A673 (cell line): Measurements from ENCODE around the gene NCOA6. TPM values are rescaled to one million over a fixed set of nuclear protein-coding genes. Genes with fewer than 3 reads are reported as not detected.

Experiments used
- BruUV-seq: library from RNA; stranded (reverse); fragments of 400-500 nt; replicated peaks from 2 replicates; lab custom pipeline; 2021; lab: Mats Ljungman, UMichigan
- CTCF ChIA-PET: fragments of 300-600 bp; sonication (Branson Sonifier 250); formaldehyde crosslinking; loops from one replicate; lab custom pipeline; 2022; ENCODE audit warnings: antibody characterized with exemption; lab: Charles Lee
- POLR2A ChIA-PET: fragments of 300-600 bp; sonication (Branson Sonifier 250); formaldehyde crosslinking; loops from one replicate; lab custom pipeline; 2022; ENCODE audit warnings: antibody characterized with exemption; ENCODE audit not compliant: low non-redundant PET; lab: Charles Lee
- DNase-seq: peaks from one replicate; pipeline ENCODE4 v3.0.0-alpha.2; 2015; ENCODE audit warnings: low spot score
- H3K27ac ChIP-seq: fragments of 200-600 bp; sonication (generic); 2 replicates; pipeline ENCODE4 v1.5.1; 2016; ENCODE audit warnings: mixed run types, low read depth, mild to moderate bottlenecking, mixed read lengths, antibody characterized with exemption, low read length; ENCODE audit not compliant: poor library complexity, severe bottlenecking
- H3K27me3 ChIP-seq: fragments of 200-600 bp; sonication (generic); replicated peaks from 2 replicates; pipeline ENCODE4 v1.6.1; 2017; ENCODE audit warnings: mixed run types, low read depth, mild to moderate bottlenecking, mixed read lengths, antibody characterized with exemption, low read length; ENCODE audit not compliant: insufficient read depth, poor library complexity
- H3K36me3 ChIP-seq: fragments of 200-600 bp; sonication (generic); 2 replicates; pipeline ENCODE4 v1.6.1; 2016; ENCODE audit warnings: mixed run types, mild to moderate bottlenecking, mixed read lengths, antibody characterized with exemption, low read length; ENCODE audit not compliant: insufficient read depth, poor library complexity, severe bottlenecking
- H3K4me1 ChIP-seq: fragments of 200-600 bp; sonication (generic); 2 replicates; pipeline ENCODE4 v1.6.1; 2017; ENCODE audit warnings: mixed run types, mild to moderate bottlenecking, mixed read lengths, antibody characterized with exemption, low read length; ENCODE audit not compliant: insufficient read depth, poor library complexity, severe bottlenecking
- H3K4me3 ChIP-seq: fragments of 200-600 bp; sonication (generic); 2 replicates; pipeline ENCODE4 v1.5.1; 2016; ENCODE audit warnings: low read depth, mixed run types, mild to moderate bottlenecking, mixed read lengths, low read length; ENCODE audit not compliant: poor library complexity, severe bottlenecking
- H3K9me3 ChIP-seq: fragments of 200-600 bp; sonication (generic); 2 replicates; pipeline ENCODE4 v1.6.1; 2016; ENCODE audit warnings: mixed run types, low read depth, mild to moderate bottlenecking, mixed read lengths, antibody characterized with exemption, low read length; ENCODE audit not compliant: poor library complexity, severe bottlenecking
- EZH2 ChIP-seq: fragments of 200-600 bp; sonication (generic); IDR thresholded peaks from 2 replicates; pipeline ENCODE4 v1.6.1; 2017; ENCODE audit warnings: borderline replicate concordance, low read depth, mild to moderate bottlenecking, mixed read lengths, antibody characterized with exemption, low read length; ENCODE audit not compliant: poor library complexity, severe bottlenecking
- intact Hi-C: fragments of 100-400 bp; cut with micrococcal nuclease; formaldehyde crosslinking; loops from one replicate; pipeline ENCODE4 v1.10.0; 2022; ENCODE audit not compliant: unreplicated experiment
- total RNA-seq: library from RNA; stranded (reverse); gene quantifications from 2 replicates; pipeline ENCODE4 v1.2.3, GENCODE V29; 2021
- TF ChIP-seq, protein P1 (sequence below): fragments of 300-800, 200-600 bp; sonication (generic); conservative IDR thresholded peaks from 2 replicates; pipeline ENCODE4 v1.5.1; 2017; ENCODE audit warnings: low read depth, mild to moderate bottlenecking, antibody characterized with exemption, low read length, moderate library complexity, mixed read lengths

Gene NCOA6
- total RNA-seq, 1 experiment from 2014 or later = 39.9 TPM

DNA sequence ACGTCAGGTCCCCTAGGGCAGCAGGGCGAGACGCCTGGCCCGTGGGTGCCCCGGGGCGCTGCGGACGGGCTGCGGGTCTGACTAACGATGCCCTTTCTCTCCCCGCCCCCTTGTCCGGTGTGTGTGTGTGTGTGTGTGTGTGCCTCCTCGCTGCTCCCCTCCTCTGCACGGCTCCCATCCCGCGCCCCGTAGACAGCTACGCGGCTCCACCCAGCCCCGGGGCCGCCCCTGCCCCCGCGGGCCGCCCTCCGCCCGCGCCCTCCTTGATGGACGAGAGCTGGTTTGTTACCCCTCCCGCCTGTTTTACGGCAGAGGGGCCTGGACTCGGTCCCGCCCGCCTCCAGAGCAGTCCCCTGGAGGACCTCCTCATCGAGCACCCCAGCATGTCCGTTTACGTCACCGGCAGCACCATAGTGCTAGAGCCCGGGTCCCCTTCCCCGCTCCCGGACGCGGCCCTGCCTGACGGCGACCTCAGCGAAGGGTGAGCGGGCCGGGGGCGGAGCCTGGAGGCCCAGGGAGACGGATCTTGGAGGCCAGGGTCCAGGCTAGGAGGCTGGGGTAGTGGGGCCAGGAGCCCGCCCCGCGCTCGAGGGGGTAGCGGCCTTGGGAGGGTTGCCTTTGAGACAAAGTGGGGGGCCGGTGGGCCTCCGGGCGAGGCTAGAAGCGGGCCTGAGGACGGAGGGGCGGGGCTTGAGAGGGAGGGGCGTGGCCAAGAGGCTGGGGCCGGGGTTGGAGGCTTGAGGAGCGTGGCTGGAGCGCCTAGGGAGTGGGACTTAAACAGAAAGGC is 116.2 kb downstream of the NCOA6 start:
- Histone ChIP-seq H3K27me3 (no peaks in the 10 kb centered on the region), H3K36me3 (no peaks in the 10 kb centered on the region), H3K9me3 (no peaks in the 10 kb centered on the region), H3K27ac (peak overlapping the region; percentile 84), H3K4me3 (peak overlapping the region; percentile 72), H3K4me1 (peaks cover 21% of the 10 kb centered on the region)
- no TSS peak for BruUV-seq
- peak; percentile 81 for DNase-seq
- POLR2A ChIA-PET = interaction anchor here (0.7 kb wide), 2 partner anchors 41 to 602 kb away, joined by 5 read pairs; no protein-coding TSS in a partner anchor
- TF ChIP-seq, protein P1, sequence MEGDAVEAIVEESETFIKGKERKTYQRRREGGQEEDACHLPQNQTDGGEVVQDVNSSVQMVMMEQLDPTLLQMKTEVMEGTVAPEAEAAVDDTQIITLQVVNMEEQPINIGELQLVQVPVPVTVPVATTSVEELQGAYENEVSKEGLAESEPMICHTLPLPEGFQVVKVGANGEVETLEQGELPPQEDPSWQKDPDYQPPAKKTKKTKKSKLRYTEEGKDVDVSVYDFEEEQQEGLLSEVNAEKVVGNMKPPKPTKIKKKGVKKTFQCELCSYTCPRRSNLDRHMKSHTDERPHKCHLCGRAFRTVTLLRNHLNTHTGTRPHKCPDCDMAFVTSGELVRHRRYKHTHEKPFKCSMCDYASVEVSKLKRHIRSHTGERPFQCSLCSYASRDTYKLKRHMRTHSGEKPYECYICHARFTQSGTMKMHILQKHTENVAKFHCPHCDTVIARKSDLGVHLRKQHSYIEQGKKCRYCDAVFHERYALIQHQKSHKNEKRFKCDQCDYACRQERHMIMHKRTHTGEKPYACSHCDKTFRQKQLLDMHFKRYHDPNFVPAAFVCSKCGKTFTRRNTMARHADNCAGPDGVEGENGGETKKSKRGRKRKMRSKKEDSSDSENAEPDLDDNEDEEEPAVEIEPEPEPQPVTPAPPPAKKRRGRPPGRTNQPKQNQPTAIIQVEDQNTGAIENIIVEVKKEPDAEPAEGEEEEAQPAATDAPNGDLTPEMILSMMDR = no peak
- no peak for TF ChIP-seq EZH2
- CTCF ChIA-PET = interaction anchor here (0.6 to 2.3 kb wide), 3 partner anchors 186 to 397 kb away, joined by 4 to 15 read pairs (median 4); no protein-coding TSS in a partner anchor
- intact Hi-C loops = loop anchor here (5.0 kb wide), 3 partner anchors 152 to 397 kb away; partner anchors contain the start of gene MAP1LC3A

DNA sequence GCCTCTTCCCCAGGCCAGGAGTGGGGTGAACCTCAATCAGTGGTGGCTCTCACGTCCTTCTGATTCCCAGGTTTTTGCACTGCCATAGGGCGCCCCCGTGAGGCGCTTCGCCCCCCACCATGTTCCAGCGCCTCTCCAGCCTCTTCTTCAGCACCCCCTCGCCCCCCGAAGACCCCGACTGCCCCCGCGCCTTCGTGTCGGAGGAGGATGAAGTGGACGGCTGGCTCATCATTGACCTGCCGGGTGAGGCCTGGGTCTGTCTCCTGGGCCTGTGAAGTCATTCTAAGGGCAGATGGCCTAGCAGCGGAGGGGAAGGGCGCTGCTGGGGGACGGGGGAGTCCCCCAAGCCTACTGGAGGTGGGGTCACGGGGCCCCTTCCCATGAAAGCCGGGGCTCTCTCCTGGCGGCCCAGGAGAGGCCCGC is 116.8 kb downstream of the NCOA6 start:
- peaks cover 20% of the 10 kb centered on the region for H3K4me1 ChIP-seq
- peak overlapping the region; percentile 84 for H3K27ac ChIP-seq
- peak; percentile 59 for DNase-seq
- POLR2A ChIA-PET = no interaction called here
- intact Hi-C loops = loop anchor here (5.0 kb wide), 3 partner anchors 151 to 396 kb away; partner anchors contain the start of gene MAP1LC3A
- no peaks in the 10 kb centered on the region for H3K27me3 ChIP-seq
- no peak for TF ChIP-seq EZH2
- TF ChIP-seq, protein P1 = peak; percentile 80
- CTCF ChIA-PET = interaction anchor here (1.3 to 2.3 kb wide), 2 partner anchors 396 to 518 kb away, joined by 5 to 15 read pairs; no protein-coding TSS in a partner anchor
- BruUV-seq = no TSS peak
- H3K4me3 ChIP-seq = peak overlapping the region; percentile 72
- no peaks in the 10 kb centered on the region for H3K36me3 ChIP-seq
- no peaks in the 10 kb centered on the region for H3K9me3 ChIP-seq

DNA sequence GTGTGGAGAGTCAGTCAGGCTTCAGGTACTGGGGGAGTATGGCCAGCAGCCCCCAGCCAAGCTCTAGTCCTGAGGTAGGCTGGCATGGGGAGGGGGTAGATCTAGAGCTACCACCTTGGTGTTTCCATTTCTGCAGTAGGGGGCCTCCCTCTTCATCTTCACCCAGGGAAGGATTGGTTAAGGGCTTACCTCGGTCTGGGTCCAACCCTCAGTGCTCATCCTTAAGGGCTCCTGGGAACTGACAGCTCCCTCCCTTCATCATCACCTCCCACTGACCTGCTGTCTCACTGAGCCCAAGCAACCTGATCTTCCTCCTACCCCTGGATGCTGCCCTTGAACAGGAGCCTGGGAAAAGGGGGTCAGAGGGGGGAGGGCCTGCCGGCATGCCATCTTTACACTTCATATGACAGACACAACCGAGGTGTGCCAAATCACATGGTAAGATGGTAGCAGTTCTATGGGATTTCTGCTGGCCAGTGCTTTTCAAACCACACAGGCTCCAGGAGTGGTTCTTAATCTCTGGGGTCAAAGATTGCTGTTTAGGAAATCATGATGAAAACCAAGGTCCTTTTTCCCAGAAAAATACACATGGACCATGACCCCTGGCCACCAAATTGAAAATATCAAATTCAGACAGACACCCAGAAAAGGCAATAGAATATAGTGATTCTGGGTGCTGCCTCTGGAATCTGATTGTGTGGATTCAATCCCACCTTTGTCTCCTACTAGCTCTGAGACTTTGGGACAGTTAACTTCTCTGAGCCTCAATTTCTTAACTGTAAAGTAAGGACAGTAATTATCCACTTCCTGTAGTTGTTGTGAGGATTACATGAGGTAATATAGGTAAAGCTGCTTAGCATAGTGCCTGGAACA is 118.3 kb downstream of the NCOA6 start:
- CTCF ChIA-PET = interaction anchor here (0.6 to 2.3 kb wide), 3 partner anchors 395 to 955 kb away, joined by 5 to 15 read pairs (median 5); no protein-coding TSS in a partner anchor

More for the DNA sequence above, 118.3 kb downstream of the NCOA6 start:
- POLR2A ChIA-PET = interaction anchor here (0.5 kb wide), 1 partner anchor 142 kb away, joined by 3 read pairs; no protein-coding TSS in a partner anchor
- BruUV-seq = no TSS peak
- no peak overlapping the region for H3K4me3 ChIP-seq
- no peak for DNase-seq
- TF ChIP-seq, protein P1 = no peak
- TF ChIP-seq EZH2 = no peak
- no peak overlapping the region for H3K27ac ChIP-seq
- no peaks in the 10 kb centered on the region for H3K27me3 ChIP-seq
- intact Hi-C loops = loop anchor here (5.0 kb wide), 3 partner anchors 150 to 395 kb away; partner anchors contain the start of gene MAP1LC3A
- peaks cover 12% of the 10 kb centered on the region for H3K4me1 ChIP-seq
- no peaks in the 10 kb centered on the region for H3K36me3 ChIP-seq
- H3K9me3 ChIP-seq = no peaks in the 10 kb centered on the region
